Thoracic aorta (tissue), 2 donors: ENCODE measurements around the gene RELN. TPM values are rescaled to one million over a fixed set of nuclear protein-coding genes. Genes with fewer than 3 reads are reported as not detected.
"Not testable (repeated sequence)": the region's sequence is repeated elsewhere in the genome, so short reads cannot be mapped to it uniquely, and the experiment has no call there.

Experiments used
- ATAC-seq: fragments of 150-250 bp; one replicate; pipeline ENCODE4 v1.8.0; 2017; ENCODE audit warnings: low read depth; ENCODE audit not compliant: insufficient number of reproducible peaks, low FRiP score
- DNase-seq: peaks from one replicate; pipeline ENCODE4 v3.0.0-alpha.2; 2020; ENCODE audit warnings: low spot score
- H3K27ac ChIP-seq, 2 donors: fragments of 200-600 bp; sonication (generic); 1 replicate in 1 of 2; 2 replicates in 1 of 2; pipeline ENCODE4 v1.5.1; 2016; ENCODE audit warnings: mild to moderate bottlenecking in 2 of 2, moderate library complexity in 2 of 2
- H3K27me3 ChIP-seq: fragments of 200-600 bp; sonication (generic); replicated peaks from 2 replicates; pipeline ENCODE4 v1.6.0; 2016; ENCODE audit warnings: mild to moderate bottlenecking; ENCODE audit not compliant: insufficient read depth
- H3K36me3 ChIP-seq: fragments of 200-600 bp; sonication (generic); one replicate; pipeline ENCODE4 v1.5.1; 2016
- H3K4me1 ChIP-seq, 2 donors: fragments of 200-600 bp; sonication (generic); 1 replicate in 1 of 2; 2 replicates in 1 of 2; pipeline versions ENCODE4 v1.5.1 to v1.6.0; 2016; ENCODE audit warnings: low read depth in 2 of 2, mild to moderate bottlenecking in 1 of 2; ENCODE audit not compliant: control insufficient read depth in 1 of 2
- H3K4me3 ChIP-seq: fragments of 200-600 bp; sonication (generic); 2 replicates; pipeline ENCODE4 v1.5.1; 2016; ENCODE audit warnings: mild to moderate bottlenecking
- H3K9me3 ChIP-seq: fragments of 200-600 bp; sonication (generic); 2 replicates; pipeline ENCODE4 v1.5.1; 2016
- CTCF ChIP-seq: fragments of 200-600 bp; sonication (generic); IDR thresholded peaks from one replicate; pipeline ENCODE4 v1.5.1; 2019; ENCODE audit warnings: antibody characterized with exemption
- total RNA-seq, 2 donors: library from RNA; depleted of rRNA; stranded (reverse); fragments of >200 nt; gene quantifications; one replicate each; pipeline versions ENCODE4 v1.1.0 to v1.2.3, GENCODE V29; 2016

Gene RELN
- 1 to 10 TPM in 1 of 2 donors, under 1 TPM in 1; 0.49 to 5.1 TPM for total RNA-seq

DNA sequence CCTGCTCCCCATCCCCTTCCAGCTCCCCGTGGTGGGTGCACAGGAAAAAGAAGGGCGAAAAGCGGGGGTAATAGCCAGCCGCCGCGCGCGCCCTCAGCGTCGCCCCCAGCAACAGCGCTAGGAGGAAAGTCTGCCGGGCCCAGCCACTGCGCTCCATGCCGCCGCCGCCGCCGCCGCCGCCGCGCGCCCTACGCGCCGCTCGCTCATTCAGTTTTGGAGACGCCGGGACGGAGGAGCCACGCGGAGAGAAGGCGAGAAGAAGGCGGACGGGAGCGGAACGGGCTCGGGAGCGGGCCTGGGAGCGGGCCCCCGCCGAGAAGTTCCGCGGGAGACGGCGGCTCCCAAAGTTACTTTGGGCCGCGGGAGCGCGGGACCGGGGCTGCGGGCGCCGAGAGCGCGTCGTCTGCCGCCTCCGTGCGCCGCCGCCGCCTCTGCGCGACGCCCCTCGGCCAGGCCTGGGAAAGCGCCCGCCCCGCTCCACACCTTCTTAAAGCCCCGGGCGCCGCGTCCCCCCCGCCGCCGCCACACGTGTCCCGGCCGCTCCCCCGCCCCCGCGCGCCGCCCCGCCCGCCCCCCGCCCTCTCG, at the start of gene RELN:
TSS of gene RELN (minus strand) at position 459 of the 585 bp plus-strand sequence. CDS start at position 157, 302 bp downstream.
- Histone ChIP-seq H3K4me1 (peaks cover 0 to 20% of the 10 kb centered on the region in 2 donors), H3K4me3 (peak within 1 kb of the TSS; percentile 67), H3K27ac (no peak within 1 kb of the TSS), H3K9me3 (no peaks in the 10 kb centered on the region), H3K27me3 (peaks cover 3% of the 10 kb centered on the region), H3K36me3 (no peaks in the 10 kb centered on the region)
- TF ChIP-seq CTCF: no peak
- no peak for DNase-seq
- ATAC-seq: no peak

DNA sequence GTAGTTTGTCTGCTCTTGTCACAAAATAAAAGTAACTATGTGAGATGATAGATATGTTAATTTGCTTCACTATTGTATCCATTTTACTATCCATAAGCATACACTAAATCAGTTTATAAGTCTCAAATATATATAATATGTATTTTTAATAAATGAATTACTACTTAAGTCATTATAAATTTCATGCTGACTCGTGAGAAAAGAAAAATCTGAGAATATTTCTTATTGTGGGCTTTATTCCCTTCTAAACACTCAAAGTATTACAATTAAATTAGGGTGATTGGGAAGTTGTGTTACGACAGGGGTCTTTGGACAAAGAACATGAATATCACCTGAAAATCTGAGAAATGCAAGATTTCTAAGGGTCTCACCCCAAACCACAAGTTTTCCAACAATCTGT, 48.7 kb upstream of the RELN start:
- Histone ChIP-seq H3K9me3 (no peaks in the 10 kb centered on the region), H3K27me3 (no peaks in the 10 kb centered on the region), H3K27ac (no peak overlapping the region), H3K36me3 (no peaks in the 10 kb centered on the region), H3K4me1 (no peaks in the 10 kb centered on the region), H3K4me3 (no peak overlapping the region)
- DNase-seq: no peak
- TF ChIP-seq CTCF: no peak
- no peak for ATAC-seq

- not testable (repeated sequence) for H3K4me1 ChIP-seq, H3K4me3 ChIP-seq, ATAC-seq, H3K27ac ChIP-seq, H3K36me3 ChIP-seq, DNase-seq, H3K27me3 ChIP-seq, H3K9me3 ChIP-seq
These were observed 47.4 kb upstream of the RELN start for GRCh38 chr7:104036889-104037288.

- Histone ChIP-seq H3K27me3 (no peaks in the 10 kb centered on the region), H3K27ac (no peak overlapping the region), H3K9me3 (no peaks in the 10 kb centered on the region), H3K36me3 (no peaks in the 10 kb centered on the region), H3K4me1 (no peaks in the 10 kb centered on the region), H3K4me3 (no peak overlapping the region)
- DNase-seq: no peak
- TF ChIP-seq CTCF: no peak
- ATAC-seq: no peak
These were observed 45.9 kb upstream of the RELN start for GRCh38 chr7:104035351-104035750.

GRCh38 chr7:104034679-104035078, 45.2 kb upstream of the RELN start:
- ATAC-seq (no peak), DNase-seq (no peak)
- H3K4me3 ChIP-seq: no peak overlapping the region
- TF ChIP-seq CTCF: no peak
- H3K4me1 ChIP-seq: no peaks in the 10 kb centered on the region
- H3K27me3 ChIP-seq: no peaks in the 10 kb centered on the region
- H3K9me3 ChIP-seq: no peaks in the 10 kb centered on the region
- H3K36me3 ChIP-seq: no peaks in the 10 kb centered on the region
- no peak overlapping the region for H3K27ac ChIP-seq

DNA sequence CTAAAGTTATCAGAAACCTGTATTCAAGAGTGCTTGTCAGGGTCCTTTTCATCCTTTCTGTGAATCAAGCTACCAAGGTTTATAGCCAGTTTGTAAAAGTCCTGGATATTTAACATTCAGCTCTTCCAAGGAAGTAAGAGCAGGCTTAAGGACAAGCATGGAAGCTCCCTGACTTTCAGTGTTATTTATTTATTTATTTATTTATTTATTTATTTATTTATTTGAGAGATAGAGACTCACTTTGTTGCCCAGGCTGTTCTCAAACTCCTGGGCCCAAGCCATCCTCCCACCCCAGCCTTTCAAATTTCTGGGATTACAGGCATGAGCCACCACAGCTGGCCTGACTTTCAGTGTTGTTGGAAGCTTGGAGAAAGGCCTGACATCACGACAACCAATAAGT, 44.4 kb upstream of the RELN start:
- H3K27ac ChIP-seq: no peak overlapping the region
- H3K27me3 ChIP-seq: no peaks in the 10 kb centered on the region
- TF ChIP-seq CTCF: no peak
- no peaks in the 10 kb centered on the region for H3K4me1 ChIP-seq
- DNase-seq (no peak), ATAC-seq (no peak)
- H3K36me3 ChIP-seq: no peaks in the 10 kb centered on the region
- no peak overlapping the region for H3K4me3 ChIP-seq
- H3K9me3 ChIP-seq: no peaks in the 10 kb centered on the region
